ENCODE data around the gene MAP1LC3C.

DNA sequence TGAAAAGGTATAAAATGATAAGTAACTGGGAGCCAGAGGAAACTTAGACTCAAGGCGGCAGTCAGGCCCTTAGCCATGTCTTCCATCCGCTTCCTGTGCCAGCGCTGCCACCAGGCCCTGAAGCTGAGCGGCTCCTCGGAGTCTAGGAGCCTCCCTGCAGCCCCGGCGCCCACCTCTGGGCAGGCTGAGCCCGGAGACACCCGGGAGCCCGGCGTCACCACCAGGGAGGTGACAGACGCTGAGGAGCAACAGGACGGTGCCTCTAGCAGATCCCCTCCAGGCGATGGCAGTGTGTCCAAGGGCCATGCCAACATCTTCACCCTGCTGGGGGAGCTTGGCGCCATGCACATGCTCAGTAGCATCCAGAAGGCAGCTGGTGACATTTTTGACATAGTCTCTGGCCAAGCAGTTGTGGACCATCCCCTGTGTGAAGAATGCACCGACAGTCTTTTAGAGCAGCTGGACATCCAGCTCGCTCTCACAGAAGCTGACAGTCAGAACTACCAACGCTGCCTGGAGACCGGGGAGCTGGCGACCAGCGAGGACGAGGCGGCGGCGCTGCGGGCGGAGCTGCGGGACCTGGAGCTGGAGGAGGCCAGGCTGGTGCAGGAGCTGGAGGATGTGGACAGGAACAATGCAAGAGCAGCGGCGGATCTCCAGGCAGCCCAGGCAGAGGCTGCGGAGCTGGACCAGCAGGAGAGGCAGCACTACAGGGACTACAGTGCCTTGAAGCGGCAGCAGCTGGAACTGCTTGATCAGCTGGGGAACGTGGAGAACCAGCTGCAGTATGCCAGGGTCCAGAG, 41.0 kb downstream of the MAP1LC3C start, which contains the start of gene BECN2:
- TF ChIP-seq, protein P1, sequence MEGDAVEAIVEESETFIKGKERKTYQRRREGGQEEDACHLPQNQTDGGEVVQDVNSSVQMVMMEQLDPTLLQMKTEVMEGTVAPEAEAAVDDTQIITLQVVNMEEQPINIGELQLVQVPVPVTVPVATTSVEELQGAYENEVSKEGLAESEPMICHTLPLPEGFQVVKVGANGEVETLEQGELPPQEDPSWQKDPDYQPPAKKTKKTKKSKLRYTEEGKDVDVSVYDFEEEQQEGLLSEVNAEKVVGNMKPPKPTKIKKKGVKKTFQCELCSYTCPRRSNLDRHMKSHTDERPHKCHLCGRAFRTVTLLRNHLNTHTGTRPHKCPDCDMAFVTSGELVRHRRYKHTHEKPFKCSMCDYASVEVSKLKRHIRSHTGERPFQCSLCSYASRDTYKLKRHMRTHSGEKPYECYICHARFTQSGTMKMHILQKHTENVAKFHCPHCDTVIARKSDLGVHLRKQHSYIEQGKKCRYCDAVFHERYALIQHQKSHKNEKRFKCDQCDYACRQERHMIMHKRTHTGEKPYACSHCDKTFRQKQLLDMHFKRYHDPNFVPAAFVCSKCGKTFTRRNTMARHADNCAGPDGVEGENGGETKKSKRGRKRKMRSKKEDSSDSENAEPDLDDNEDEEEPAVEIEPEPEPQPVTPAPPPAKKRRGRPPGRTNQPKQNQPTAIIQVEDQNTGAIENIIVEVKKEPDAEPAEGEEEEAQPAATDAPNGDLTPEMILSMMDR (conservative IDR thresholded peaks at IDR 0.05) = no peak
- no peak for TF ChIP-seq EZH2 (IDR thresholded peaks at IDR 0.05; ENCODE audit: low read depth)
